CD14-positive monocyte (primary cell): ENCODE data around the gene CA5A. TPM values are rescaled to one million over a fixed set of nuclear protein-coding genes. Genes with fewer than 3 reads are reported as not detected.
"Not testable (repeated sequence)": the region's sequence is repeated elsewhere in the genome, so short reads cannot be mapped to it uniquely, and the experiment has no call there.

ENCODE experiments used
- DNase-seq, 3 donors: peaks; one replicate each; pipeline ENCODE4 v3.0.0-alpha.2; 2011 to 2022
- H2AFZ ChIP-seq: 2 replicates; pipeline ENCODE4 v1.6.0; 2012; ENCODE audit warnings: mild to moderate bottlenecking, low read depth, low read length, inconsistent platforms; ENCODE audit not compliant: insufficient read depth, poor library complexity, severe bottlenecking
- H3K27ac ChIP-seq, 2 donors: 1 replicate in 1 of 2; 2 replicates in 1 of 2; pipeline ENCODE4 v1.5.1; 2012 to 2013; ENCODE audit warnings: low read length in 2 of 2, control low read depth in 1 of 2, inconsistent platforms in 1 of 2, low read depth in 1 of 2, mild to moderate bottlenecking in 1 of 2
- H3K27me3 ChIP-seq, 2 donors: one replicate each; pipeline versions ENCODE4 v1.6.0 to v1.6.1; 2011 to 2013; ENCODE audit warnings: low read length in 2 of 2; ENCODE audit not compliant: control insufficient read depth in 2 of 2, insufficient read depth in 2 of 2
- H3K36me3 ChIP-seq, 2 donors: replicated peaks in 1 of 2; 1 replicate in 1 of 2; 2 replicates in 1 of 2; pipeline versions ENCODE4 v1.5.1 to v1.6.1; 2012 to 2013; ENCODE audit warnings: low read length in 2 of 2, control low read depth in 1 of 2, inconsistent platforms in 1 of 2, mild to moderate bottlenecking in 1 of 2; ENCODE audit not compliant: insufficient read depth in 2 of 2, control insufficient read depth in 1 of 2
- H3K4me1 ChIP-seq, 2 donors: 1 replicate in 1 of 2; 2 replicates in 1 of 2; pipeline versions ENCODE4 v1.5.1 to v1.6.1; 2012 to 2013; ENCODE audit warnings: low read length in 2 of 2, control low read depth in 1 of 2, inconsistent platforms in 1 of 2, mild to moderate bottlenecking in 1 of 2, moderate library complexity in 1 of 2; ENCODE audit not compliant: insufficient read depth in 2 of 2, control insufficient read depth in 1 of 2
- H3K4me2 ChIP-seq: replicated peaks from 2 replicates; pipeline ENCODE3; 2012; ENCODE audit warnings: low read length, moderate library complexity, mild to moderate bottlenecking; ENCODE audit not compliant: poor library complexity, severe bottlenecking; ENCODE audit errors: extremely low read depth
- H3K4me3 ChIP-seq, 3 experiments: fragments of 200-600 bp in 1 of 3; sonication (generic) in 1 of 3; replicated peaks in 1 of 3; 1 replicate in 2 of 3; 2 replicates in 1 of 3; pipeline ENCODE4 v1.5.1; 2011 to 2013; ENCODE audit warnings: low read length in 3 of 3, mild to moderate bottlenecking in 3 of 3, control low read depth in 2 of 3, low read depth in 2 of 3, inconsistent platforms in 1 of 3, moderate library complexity in 1 of 3
- H3K79me2 ChIP-seq: 2 replicates; pipeline ENCODE4 v1.6.0; 2012; ENCODE audit warnings: mild to moderate bottlenecking, control low read depth, inconsistent platforms, low read length, moderate library complexity; ENCODE audit not compliant: insufficient read depth
- H3K9ac ChIP-seq: 2 replicates; pipeline ENCODE4 v1.6.0; 2017; ENCODE audit warnings: low read length, mild to moderate bottlenecking; ENCODE audit not compliant: insufficient read depth, poor library complexity, severe bottlenecking
- H3K9me3 ChIP-seq, 2 donors: replicated peaks in 1 of 2; 1 replicate in 1 of 2; 2 replicates in 1 of 2; pipeline versions ENCODE4 v1.5.1 to v1.6.1; 2012 to 2013; ENCODE audit warnings: low read length in 2 of 2, control low read depth in 1 of 2; ENCODE audit not compliant: control insufficient read depth in 1 of 2, insufficient read depth in 1 of 2
- H4K20me1 ChIP-seq: 2 replicates; pipeline ENCODE4 v1.6.0; 2012; ENCODE audit warnings: mild to moderate bottlenecking, low read length, control low read depth, moderate library complexity; ENCODE audit not compliant: insufficient read depth
- H3K27ac Mint-ChIP-seq, 7 donors: one replicate each; pipeline ENCODE4 v1.8.0; 2020; ENCODE audit warnings: mild to moderate bottlenecking in 7 of 7, mixed read lengths in 7 of 7, moderate library complexity in 6 of 7, inconsistent platforms in 2 of 7
- H3K27me3 Mint-ChIP-seq, 3 donors: one replicate each; pipeline ENCODE4 v1.8.0; 2021 to 2022; ENCODE audit warnings: low read depth in 3 of 3, mild to moderate bottlenecking in 3 of 3, mixed read lengths in 3 of 3, moderate library complexity in 3 of 3, inconsistent platforms in 1 of 3
- H3K36me3 Mint-ChIP-seq, 2 donors: one replicate each; pipeline ENCODE4 v1.8.0; 2020; ENCODE audit warnings: mixed read lengths in 2 of 2, inconsistent platforms in 1 of 2, mild to moderate bottlenecking in 1 of 2
- H3K4me1 Mint-ChIP-seq: one replicate; pipeline ENCODE4 v1.8.0; 2020; ENCODE audit warnings: mild to moderate bottlenecking, mixed read lengths
- H3K4me3 Mint-ChIP-seq, 2 donors: one replicate each; pipeline ENCODE4 v1.8.0; 2020; ENCODE audit warnings: mild to moderate bottlenecking in 2 of 2, mixed read lengths in 2 of 2, moderate library complexity in 1 of 2
- H3K9me3 Mint-ChIP-seq, 7 donors: one replicate each; pipeline ENCODE4 v1.8.0; 2020 to 2022; ENCODE audit warnings: mixed read lengths in 7 of 7, mild to moderate bottlenecking in 6 of 7, moderate library complexity in 6 of 7, inconsistent platforms in 2 of 7
- WGBS: methylation state at CpG from one replicate; pipeline ENCODE4 v1.1.5; 2013; ENCODE audit warnings: missing lambda C conversion rate; ENCODE audit not compliant: insufficient coverage; 5-methylcytosine and 5-hydroxymethylcytosine counted together
- intact Hi-C, 2 donors: fragments of 100-400 bp; cut with micrococcal nuclease; formaldehyde crosslinking; loops; one replicate each; pipeline versions ENCODE4 v1.15.0 to v1.15.1; 2023
- polyA plus RNA-seq, 3 donors: library from polyadenylated mRNA; depleted of rRNA in 1 of 3; unstranded in 2 of 3; stranded (reverse) in 1 of 3; fragments of 300-500 nt in 2 of 3; fragments of >200 nt in 1 of 3; fragmentation: Illumina TruSeq in 2 of 3; gene quantifications; 1 replicate in 2 of 3; 2 replicates in 1 of 3; pipeline ENCODE4 v1.2.3, GENCODE V29; 2012 to 2021
- TF ChIP-seq, protein P1 (sequence below): fragments of 200-600 bp; IDR thresholded peaks from one replicate; pipeline ENCODE4 v1.8.0; 2022; ENCODE audit warnings: antibody characterized with exemption, mild to moderate bottlenecking

CA5A gene
- polyA plus RNA-seq, 3 donors = not detected

GRCh38 chr16:87933140-87933495 is 3.2 kb downstream of the CA5A start:
- Mint-ChIP-seq H3K27me3 (peaks cover 10 to 18% (median 13%) of the 10 kb centered on the region in 3 donors), H3K36me3 (no peaks in the 10 kb centered on the region), H3K9me3 (peaks cover 0 to 2% (median 0%) of the 10 kb centered on the region in 7 donors), H3K27ac (no peak overlapping the region), H3K4me1 (peaks cover 3% of the 10 kb centered on the region), H3K4me3 (no peak overlapping the region)
- no CpG with 5 or more reads among the region's 3 CpGs for WGBS
- Histone ChIP-seq H3K79me2 (no peaks in the 10 kb centered on the region), H3K27ac (no peak overlapping the region), H3K4me2 (no peak overlapping the region), H3K27me3 (no peaks in the 10 kb centered on the region), H3K9ac (no peak overlapping the region), H2AFZ (no peak overlapping the region), H4K20me1 (no peaks in the 10 kb centered on the region), H3K4me1 (no peaks in the 10 kb centered on the region), H3K4me3 (no peak overlapping the region), H3K36me3 (no peaks in the 10 kb centered on the region), H3K9me3 (no peaks in the 10 kb centered on the region)
- intact Hi-C loops = loop anchor here in 1 of 2 donors (10.0 kb wide), 1 partner anchor 502 kb away; no protein-coding TSS in a partner anchor
- DNase-seq = no peak
- TF ChIP-seq, protein P1, sequence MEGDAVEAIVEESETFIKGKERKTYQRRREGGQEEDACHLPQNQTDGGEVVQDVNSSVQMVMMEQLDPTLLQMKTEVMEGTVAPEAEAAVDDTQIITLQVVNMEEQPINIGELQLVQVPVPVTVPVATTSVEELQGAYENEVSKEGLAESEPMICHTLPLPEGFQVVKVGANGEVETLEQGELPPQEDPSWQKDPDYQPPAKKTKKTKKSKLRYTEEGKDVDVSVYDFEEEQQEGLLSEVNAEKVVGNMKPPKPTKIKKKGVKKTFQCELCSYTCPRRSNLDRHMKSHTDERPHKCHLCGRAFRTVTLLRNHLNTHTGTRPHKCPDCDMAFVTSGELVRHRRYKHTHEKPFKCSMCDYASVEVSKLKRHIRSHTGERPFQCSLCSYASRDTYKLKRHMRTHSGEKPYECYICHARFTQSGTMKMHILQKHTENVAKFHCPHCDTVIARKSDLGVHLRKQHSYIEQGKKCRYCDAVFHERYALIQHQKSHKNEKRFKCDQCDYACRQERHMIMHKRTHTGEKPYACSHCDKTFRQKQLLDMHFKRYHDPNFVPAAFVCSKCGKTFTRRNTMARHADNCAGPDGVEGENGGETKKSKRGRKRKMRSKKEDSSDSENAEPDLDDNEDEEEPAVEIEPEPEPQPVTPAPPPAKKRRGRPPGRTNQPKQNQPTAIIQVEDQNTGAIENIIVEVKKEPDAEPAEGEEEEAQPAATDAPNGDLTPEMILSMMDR = no peak

DNA sequence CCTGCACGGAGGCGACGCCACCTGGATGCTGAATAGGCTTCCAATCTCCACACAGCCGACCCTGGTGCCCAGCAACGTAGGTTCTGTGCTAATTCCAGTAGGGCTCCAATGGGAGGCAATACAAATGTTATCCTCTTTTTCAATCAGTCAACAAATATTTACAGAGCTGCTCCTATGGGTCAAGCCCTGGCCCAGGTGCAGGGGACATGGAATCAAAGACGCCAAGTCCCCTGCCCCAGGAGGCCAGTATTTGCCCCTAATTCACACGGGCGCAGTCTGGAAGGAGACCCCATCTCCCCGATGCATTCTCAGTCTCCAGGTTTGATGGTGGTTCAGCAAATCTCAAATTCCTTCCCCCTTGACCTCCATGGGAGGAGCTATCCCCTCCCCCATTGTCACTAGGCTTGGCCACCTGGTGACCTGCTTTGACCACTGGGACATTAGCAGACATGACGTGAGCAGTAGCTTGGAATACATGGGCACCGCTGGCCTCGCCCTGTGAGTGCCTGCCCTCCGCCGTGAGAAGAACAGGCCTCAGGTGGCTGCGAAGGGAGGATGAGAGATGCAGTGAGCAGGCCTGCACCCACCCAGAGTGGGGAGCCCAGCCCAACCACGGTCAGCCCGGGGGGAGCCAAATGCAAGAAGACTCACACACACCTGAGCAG is 3.7 kb downstream of the CA5A start:
- H3K4me2 ChIP-seq, H3K9me3 Mint-ChIP-seq, H4K20me1 ChIP-seq, H3K4me3 ChIP-seq, H3K4me3 Mint-ChIP-seq, DNase-seq, H2AFZ ChIP-seq, H3K27me3 ChIP-seq, H3K4me1 Mint-ChIP-seq, H3K27ac ChIP-seq, H3K79me2 ChIP-seq, H3K4me1 ChIP-seq, H3K9ac ChIP-seq, H3K27ac Mint-ChIP-seq, H3K36me3 ChIP-seq, H3K36me3 Mint-ChIP-seq, H3K9me3 ChIP-seq: not testable (repeated sequence)
- 96% methylated on average over 11 of the region's 17 CpGs for WGBS
- intact Hi-C loops = loop anchor here in 1 of 2 donors (10.0 kb wide), 1 partner anchor 502 kb away; no protein-coding TSS in a partner anchor
- peaks cover 12 to 18% (median 12%) of the 10 kb centered on the region in 3 donors for H3K27me3 Mint-ChIP-seq
